NCI-H526 treated with DMSO at 0.1 percent for 48 hours (cell line): ENCODE measurements around the gene TSG101.

ENCODE experiments used
- DNase-seq: peaks from one replicate; lab custom pipeline; 2025; lab: John Stamatoyannopoulos, UW

Gene TSG101, protein sequence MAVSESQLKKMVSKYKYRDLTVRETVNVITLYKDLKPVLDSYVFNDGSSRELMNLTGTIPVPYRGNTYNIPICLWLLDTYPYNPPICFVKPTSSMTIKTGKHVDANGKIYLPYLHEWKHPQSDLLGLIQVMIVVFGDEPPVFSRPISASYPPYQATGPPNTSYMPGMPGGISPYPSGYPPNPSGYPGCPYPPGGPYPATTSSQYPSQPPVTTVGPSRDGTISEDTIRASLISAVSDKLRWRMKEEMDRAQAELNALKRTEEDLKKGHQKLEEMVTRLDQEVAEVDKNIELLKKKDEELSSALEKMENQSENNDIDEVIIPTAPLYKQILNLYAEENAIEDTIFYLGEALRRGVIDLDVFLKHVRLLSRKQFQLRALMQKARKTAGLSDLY

DNA sequence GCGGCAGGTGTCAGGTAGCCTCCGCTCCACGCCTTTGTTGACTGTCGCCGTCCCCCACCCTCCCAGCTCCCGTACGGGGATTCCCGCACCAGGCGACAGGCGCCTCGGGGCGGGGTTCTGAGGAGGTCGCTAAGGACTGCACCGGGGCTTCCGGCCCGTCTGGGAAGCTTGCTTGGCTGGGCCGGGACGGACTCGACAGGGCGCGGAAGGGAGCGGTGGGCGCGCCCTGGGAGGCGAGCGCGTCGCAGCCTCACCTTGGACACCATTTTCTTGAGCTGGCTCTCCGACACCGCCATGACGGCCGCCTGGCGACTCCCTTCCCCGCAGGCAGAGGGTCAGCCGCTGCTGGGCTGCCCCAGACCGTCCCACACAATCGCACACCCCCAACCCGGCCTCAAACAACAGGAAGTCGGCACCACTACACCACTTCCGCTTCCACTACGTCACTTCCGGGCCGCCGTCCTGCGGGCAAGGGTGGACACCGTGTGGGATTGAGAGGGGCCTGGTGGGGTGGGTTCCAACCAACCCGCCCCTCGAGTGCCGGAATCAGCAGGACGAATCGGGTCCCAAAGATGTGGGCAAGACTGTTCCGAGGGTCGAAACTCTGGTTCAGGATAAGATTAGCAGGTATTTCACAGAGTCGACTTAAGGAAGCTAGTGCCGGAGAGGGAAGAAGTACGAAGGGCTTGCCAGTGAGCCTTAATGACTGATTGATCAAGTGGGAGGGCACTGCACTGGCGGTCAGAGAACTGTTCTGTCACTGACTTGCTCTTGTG lies at the start of gene TSG101:
Gene TSG101, minus strand, starts transcription at position 422 of the 776 bp plus-strand sequence. Its CDS starts 126 bp downstream, at position 296.
- peak; percentile 90 for DNase-seq

DNA sequence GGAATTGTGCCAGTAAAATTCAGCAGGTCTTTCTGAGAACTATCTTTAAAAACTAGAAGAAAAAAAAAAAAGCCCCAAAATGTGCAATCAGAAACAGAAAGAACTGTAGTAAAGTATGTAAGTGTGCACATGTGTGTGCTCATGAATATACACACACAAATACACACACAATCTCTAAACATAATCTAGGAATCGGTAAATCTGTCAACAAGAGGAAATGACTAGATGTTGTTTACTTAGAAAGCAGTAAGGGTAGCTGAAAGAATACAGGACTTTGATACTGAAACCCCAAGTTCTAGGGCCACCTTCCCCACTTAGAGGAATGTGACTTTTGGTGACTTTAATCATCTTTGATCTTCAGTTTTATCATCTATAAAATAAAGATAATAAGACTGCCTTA lies 48.6 kb upstream of the TSG101 start:
- DNase-seq, result no peak

DNA sequence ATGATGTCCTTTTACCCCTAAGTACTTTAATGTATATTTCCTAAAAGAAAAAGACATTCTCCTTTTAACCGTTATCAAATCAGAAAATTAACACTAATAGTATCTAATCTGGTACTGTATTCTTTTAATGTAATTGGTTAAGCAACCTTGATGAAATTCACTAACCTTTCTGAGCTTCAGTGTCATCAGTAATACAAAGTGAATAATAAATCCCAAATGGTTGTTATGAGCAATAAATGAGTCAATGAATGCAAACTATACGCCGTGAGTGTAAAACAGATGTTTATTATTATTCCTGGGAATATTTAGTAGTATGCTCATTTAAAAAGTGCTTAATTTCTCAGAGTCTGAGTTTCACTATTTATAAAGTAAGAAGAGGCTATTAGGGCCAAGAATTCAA lies 40.3 kb upstream of the TSG101 start:
- DNase-seq, result no peak

DNA sequence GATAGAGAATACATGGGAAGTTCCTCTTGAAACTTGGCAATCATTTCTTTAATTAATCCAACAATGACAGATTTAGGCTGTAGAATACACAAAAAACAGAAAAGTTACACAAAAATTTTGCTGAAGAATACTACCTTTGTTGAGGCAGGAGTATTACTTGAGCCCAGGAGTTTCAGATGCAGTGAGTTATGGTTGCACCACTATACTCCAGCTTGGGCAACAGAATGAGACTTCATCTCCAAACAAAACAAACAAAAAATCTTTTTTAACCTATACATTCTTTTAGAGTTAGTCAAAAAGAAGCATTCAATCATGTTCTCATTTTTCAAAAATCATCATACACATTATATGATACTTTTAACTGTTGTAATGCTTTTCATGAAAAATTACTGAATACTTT lies 39.7 kb upstream of the TSG101 start:
- no peak for DNase-seq

DNA sequence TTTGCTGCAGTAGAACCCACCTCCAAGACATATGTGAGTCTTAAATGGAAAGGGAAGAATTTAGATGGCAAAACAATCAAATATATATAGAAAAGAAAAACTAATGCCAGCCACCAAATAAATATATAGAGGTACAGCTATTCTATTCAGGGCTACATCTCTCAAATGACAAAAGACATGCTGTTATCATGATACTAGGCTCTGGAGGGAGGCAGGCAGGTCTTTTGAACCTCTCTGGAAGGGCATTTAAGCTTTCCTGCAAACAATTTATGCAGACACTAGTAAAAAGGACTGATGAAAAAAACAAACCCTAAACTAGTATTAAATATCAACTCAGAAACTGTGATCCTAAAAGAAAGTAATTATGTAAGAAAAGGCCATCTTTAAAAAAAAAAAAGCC lies 37.4 kb upstream of the TSG101 start:
- DNase-seq, result no peak

DNA sequence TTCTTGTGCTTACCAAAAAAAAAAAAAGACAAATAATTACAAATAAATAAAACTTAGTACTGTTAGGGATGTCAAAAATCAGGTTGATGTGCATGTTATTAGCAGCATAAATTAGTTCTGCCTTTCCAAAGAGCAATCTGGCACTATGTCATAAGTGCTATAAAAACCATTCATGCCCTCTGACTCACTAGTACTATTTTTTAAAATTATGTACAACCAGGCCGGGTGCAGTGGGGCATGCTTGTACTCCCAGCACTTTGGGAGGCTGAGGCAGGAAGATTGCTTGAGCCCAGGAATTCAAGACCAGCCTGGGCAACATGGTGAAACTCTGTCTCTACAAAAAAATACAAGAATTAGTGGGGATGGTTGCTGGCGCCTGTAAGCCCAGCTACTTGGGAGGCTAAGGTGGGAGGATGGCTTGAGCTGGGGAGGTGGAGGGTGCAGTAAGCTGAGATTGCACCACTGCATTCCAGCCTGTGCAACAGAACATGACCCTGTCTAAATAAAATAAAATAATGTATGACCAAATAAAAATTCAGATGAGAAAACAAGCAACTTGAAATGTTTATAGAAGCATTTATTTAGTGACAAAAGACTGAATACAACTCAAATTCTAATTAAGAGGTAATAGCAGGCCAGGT lies 36.5 kb upstream of the TSG101 start:
- no peak for DNase-seq

DNA sequence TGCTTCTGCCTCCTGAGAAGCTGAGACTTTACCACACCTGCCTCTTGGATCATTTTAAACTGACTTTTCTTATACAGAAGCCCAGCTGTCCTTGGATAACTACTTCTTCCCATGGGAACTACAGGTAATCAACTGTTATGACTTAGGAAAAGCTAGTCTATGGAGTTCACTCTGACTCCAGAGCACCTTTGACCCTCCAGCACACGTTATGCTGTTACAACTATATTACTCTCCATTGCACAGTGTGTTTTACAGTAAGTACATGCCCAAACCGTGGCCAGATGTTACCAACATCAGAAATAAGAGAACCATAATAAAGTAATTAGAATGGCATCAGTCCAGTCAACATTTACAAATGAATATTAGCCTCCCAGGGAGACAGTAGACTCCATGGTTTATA lies 21.3 kb upstream of the TSG101 start:
- no peak for DNase-seq

DNA sequence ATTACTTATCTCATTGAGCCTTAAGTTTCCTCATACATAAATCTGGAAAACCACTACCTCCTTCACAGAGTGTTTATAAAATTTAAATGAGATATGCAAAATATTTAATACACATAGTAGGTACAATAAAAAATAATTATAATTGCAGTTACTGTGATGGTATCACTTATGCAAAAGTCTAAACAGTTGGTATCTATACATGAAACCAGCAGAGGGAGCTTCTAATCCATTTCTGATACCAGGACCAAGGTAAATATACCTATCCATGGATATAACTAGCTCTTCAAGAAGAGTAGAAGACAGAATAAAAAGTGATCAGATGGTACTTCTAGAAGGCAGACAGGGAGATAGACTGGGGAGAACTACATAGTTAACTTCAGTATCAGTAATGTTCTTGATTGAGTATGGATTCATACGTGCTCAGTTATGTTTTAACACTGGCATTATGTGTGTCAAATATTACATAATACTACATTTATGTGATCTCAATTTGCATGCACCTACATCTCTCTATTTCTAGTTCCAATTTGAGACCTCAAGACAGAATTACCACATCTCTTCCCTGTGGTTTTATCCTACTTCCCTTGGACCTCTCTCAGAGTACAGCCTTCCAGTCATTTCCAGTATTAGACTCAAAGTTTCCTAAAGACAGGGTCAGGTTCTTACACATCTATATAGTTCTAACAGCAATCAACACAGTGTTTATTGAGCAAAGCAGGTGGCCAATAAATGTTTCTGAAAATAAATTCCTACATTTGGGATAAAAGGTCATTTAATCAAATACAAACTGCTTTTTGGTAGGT lies 13.7 kb upstream of the TSG101 start:
- DNase-seq, result peak; percentile 64

DNA sequence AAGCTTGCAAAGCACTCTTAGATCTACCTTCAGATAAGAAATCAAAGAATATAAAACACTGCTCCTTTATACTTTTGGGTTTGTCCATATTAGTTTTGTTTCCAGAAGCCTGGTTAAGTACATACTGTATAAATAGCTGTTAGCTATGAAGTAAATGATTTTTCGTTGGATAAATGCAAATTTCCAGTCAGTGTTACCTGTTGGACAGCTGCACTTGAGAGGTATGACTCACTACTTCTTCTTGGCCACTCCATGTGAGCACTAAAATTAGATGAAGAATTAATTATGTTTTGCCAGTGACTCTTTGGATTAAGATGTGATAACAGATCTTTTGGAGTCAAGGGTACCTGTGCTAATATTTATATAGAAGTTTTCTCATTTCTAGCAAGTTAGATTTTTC lies 9.5 kb upstream of the TSG101 start:
- peak; percentile 24 for DNase-seq

DNA sequence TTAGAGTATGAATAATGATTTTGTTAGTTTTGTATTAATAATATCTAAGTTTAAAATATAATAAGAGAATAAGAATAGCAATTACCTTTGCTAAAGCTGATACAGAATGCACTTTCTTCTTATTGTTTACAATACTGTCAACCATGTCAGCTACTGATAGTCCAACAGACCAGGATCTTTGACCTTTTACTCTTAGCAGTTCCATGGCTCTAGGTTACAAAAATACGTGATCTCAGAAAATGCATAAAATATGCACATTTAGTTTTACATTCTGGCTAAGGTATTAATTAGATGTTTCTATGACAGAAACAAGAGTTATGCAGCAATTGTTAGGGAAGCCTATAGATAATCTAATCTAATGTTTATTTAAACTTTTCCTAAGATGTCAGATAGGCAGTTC lies 7.5 kb upstream of the TSG101 start:
- DNase-seq, result no peak

DNA sequence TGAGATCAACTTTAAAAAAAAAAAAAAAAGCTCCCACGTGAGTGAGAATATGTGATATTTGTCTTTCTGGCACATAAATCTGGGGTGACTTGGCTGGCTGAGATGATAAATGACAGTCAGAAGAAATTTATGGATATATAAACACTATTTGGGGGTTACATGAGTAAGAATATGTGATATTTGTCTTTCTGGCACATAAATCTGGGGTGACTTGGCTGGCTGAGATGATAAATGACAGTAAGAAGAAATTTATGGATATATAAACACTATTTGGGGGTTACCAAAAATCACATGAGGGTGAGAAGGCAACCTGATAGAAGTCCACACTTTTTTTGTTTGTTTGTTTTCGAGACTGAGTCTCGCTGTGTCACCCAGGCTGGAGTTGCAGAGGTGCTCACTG lies 6.6 kb upstream of the TSG101 start:
- no peak for DNase-seq

DNA sequence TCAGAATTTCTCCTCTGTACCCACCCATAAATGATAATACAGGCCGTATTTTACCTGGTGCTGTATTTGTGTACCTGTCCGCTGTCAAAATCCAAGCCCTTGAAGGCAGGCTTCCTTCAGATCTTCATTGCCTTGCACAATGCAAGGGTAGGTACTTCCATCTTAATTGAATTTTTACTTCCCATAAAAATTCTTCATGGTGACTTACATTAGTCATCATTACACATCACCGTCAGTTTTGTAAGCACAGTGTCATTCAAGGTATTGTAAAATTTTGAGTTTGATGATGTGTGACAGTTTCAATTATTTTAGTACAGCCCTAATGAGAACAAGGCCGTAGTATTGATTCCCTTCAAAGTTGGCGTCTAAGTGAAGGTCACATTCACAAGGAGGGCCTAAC lies 770 bp upstream of the TSG101 start:
- no peak for DNase-seq

DNA sequence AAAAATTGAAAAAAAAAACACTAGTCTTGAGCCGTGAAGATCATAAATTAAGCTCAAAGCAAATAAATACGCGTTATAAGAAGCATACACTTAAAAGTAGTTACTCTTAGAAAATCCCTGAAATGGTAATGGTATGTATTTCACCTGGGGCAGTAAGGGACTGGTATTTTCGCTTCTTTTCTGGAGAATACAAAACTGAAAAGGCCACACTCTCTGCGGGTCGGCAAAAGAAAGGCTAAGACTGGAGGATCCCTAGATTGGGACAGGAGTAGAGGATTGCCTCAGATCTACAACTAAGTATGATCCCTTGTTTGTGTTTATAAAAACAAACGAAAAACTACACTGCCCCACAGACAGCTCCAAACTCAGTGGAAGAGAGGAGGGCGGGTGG lies 617 bp downstream of the TSG101 start:
- no peak for DNase-seq

DNA sequence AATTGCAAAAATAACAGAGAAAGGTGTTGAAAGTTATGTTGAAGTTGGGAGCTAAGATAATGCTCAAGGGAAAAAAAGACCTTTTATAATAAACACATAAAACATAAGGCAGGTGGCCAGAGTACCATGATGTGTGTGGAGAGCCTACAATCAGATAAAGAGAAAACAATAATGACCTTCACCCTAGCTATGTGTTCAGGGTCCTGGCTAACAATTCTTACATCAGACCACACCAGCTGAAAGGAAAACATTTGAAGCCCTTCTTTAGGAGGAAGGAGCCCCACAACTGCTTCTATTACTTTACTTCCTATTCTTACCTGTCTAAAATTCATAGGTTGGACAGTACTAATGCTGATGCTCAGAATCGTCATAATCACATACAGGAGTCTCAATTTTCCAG lies 2.5 kb downstream of the TSG101 start:
- no peak for DNase-seq

DNA sequence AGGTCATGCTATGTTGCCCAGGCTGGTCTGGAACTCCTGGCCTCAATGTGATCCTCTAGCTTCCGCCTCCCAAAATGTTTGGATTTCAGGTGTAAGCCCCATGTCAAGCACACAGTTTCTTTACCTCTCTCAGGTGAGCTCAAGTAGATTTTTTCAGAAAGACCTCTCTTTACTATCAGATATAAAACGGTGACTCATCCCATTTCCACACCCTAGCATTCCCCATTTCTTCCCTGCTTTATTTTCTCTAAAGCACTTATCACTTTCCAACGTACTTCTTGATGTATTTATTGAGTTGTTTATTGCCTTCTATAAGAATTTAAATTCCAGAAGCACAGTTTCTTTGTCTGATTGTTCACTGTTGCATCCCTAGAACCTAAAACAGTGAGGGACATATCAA lies 3.7 kb downstream of the TSG101 start:
- no peak for DNase-seq

DNA sequence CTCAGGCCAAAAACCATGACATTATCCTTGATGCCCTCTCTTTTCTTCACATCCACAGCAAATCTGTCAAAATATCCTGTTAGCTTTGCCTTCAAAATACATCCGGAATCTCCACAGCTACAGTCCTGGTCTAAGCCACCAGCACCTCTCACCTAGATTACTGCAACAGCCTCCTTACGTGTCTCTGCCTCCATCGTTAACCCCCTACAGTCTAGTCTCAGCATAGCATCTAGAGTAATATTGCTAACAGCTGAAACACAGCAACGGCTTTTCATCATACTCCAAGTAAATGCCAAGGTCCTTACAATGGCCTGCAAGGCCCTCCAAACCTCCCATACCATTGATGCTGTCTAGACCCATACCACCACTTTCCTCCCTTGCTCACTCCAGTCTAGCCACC lies 4.4 kb downstream of the TSG101 start:
- DNase-seq, result no peak

DNA sequence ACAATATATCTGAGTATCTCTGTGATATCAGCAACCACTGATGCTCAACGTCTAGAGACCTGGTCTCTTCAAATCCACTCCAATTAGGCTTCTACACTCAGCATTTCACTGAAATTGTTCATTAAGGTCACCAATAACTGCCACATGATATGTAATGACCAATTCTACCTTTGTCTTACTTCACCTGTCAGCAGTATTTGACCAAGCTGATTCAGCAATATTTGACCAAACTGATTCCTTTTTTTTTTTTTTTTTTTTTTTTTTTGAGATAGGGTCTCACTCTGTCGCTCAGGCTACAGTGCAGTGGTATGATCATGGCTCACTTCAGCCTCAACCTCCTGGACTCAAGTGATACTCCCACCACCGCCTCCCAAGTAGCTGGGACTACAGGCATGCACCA lies 5.6 kb downstream of the TSG101 start:
- DNase-seq, result no peak

DNA sequence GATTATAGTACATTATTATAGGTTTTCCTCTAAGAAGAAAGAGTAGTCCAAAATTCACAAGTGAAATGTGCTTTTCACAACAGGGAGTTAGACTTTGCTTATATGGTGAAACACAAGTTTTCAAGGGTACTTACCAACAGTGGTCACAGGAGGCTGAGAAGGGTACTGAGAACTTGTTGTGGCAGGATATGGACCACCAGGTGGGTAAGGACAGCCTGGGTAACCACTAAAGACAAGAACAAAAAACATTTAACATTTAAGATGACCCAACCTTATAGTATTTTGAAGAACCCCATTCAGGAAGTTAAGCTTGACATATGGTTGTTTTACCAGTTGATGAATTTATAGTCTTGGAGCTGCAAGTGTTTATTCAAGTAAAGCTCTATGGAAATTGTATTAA lies 24.4 kb downstream of the TSG101 start:
- DNase-seq, result no peak

DNA sequence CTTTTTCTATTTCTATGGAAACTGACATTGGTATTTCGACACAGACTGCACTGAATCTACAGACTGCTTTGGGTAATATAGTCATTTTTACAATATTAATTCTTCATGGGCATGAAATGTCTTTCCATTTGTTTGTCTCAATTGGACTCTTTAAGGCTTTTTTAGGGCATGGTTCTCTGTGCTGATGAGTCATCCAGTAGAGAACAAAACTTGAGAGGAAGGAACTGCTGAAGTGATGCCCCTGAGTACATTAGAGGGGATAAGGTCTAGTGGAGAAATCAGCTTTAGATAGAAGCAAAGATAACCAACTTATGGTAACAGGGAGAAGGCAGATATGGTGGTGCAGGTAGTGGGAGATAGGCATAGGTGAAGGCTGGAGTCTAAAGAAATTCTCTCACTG lies 25.1 kb downstream of the TSG101 start:
- DNase-seq, result no peak

DNA sequence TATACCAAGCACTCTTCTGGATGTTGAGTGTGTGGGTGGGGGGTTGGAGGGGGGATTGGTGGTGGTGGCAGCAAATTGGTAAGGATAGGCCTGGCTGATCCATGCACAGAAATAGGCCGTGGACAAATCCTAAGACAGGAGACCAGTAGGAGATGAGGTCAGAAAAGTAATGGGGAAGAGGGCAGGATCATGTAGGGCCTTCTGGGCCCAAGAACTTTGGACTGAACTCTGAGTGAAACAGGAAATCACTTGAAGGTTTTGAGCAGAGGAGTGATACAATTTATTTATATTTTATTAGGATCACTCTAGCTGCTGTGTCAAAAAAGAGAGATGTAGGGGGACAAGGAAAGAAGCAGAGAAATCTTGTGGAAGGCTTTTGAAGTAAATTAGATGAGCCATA lies 28.7 kb downstream of the TSG101 start:
- DNase-seq, result no peak

DNA sequence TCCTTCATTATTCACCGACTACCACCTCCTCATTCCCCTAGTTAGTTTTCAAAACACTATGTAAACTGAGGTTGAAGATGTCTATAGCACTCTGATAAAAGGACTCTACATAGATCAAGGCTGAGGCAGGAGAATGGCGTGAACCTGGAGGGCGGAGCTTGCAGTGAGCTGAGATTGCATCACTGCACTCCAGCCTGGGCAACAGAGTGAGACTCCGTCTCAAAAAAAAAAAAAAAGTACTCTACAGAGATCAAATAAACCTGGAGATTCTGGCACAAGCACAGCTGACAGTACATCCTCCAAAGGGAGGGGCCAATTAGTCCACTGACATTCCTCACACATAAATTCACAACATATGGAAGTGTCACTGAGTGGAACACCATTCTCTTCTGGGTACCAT lies 31.0 kb downstream of the TSG101 start:
- no peak for DNase-seq

DNA sequence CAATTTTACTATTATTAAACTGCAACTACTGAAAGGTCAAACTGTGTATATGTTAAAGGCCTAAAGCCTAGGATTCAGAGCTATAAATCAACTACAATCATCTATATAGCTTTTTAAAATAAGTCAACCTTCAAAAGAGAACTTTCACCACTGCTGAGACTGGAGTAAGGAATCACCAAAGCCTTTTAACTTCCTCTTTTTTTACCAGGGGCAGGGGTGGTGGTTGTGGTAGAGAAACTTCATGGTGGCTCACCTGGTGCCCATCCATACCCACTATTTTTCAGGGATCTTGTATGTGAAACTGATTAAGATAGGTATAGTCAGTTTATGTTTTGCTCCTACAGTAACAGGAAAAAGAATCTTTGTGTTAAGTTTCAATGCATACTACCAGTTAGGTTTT lies 31.5 kb downstream of the TSG101 start:
- no peak for DNase-seq
